Testis (tissue), 3 donors: ENCODE data around the gene CENPI. TPM values are rescaled to one million over a fixed set of nuclear protein-coding genes. Genes with fewer than 3 reads are reported as not detected.

Experiments used
- DNase-seq: peaks from one replicate; pipeline ENCODE4 v3.0.0-alpha.2; 2019
- H3K27ac ChIP-seq, 2 donors: fragments of 200-600 bp; sonication (generic); one replicate each; pipeline ENCODE4 v1.5.1; 2019
- H3K27me3 ChIP-seq: fragments of 200-600 bp; sonication (generic); one replicate; pipeline ENCODE4 v1.5.1; 2019
- H3K36me3 ChIP-seq: fragments of 200-600 bp; sonication (generic); one replicate; pipeline ENCODE4 v1.5.1; 2017; ENCODE audit warnings: low read depth; ENCODE audit errors: missing control alignments
- H3K4me1 ChIP-seq: fragments of 200-600 bp; sonication (generic); one replicate; pipeline ENCODE4 v1.5.1; 2019
- H3K4me3 ChIP-seq, 2 donors: fragments of 200-600 bp; sonication (generic); one replicate each; pipeline ENCODE4 v1.5.1; 2017 to 2019
- H3K9me3 ChIP-seq: fragments of 200-600 bp; sonication (generic); one replicate; pipeline ENCODE4 v1.5.1; 2017
- POLR2A ChIP-seq: fragments of 450-650 bp; IDR thresholded peaks from one replicate; pipeline ENCODE4 v1.6.1; 2017; ENCODE audit warnings: antibody characterized with exemption, mild to moderate bottlenecking, moderate library complexity
- WGBS, 2 donors: methylation state at CpG; one replicate each; pipeline ENCODE4 v1.1.5; 2018; 5-methylcytosine and 5-hydroxymethylcytosine counted together
- intact Hi-C: fragments of 100-400 bp; cut with DNase I; formaldehyde crosslinking; loops from one replicate; pipeline ENCODE4 v1.15.1; 2023; ENCODE audit warnings: low total_unique reads
- polyA plus RNA-seq: library from polyadenylated mRNA; stranded (reverse); fragments of 350-450 nt; fragmentation: Illumina TruSeq; extraction: RNeasy Lipid Tissue Mini Kit (QIAGEN cat#74804); gene quantifications from one replicate; pipeline ENCODE4 v1.2.3, GENCODE V29; 2014; ENCODE audit warnings: low read depth, low replicate concordance; ENCODE audit not compliant: insufficient read depth
- total RNA-seq, 2 donors: library from RNA; depleted of rRNA; stranded (reverse); fragments of >200 nt; gene quantifications; one replicate each; pipeline ENCODE4 v1.2.3, GENCODE V29; 2016
- TF ChIP-seq, protein P1 (sequence below), 3 experiments: fragments of 450-650 bp in 2 of 3; fragments of 200-600 bp in 1 of 3; sonication (generic) in 1 of 3; IDR thresholded peaks; one replicate each; pipeline ENCODE4 v1.5.1; 2016 to 2019; ENCODE audit warnings: antibody characterized with exemption in 3 of 3, mild to moderate bottlenecking in 2 of 3, moderate library complexity in 1 of 3

CENPI gene
- total and polyA plus RNA-seq, 3 donors from 2014 or later, result 0.69 to 3.1 (median 2.5) TPM

DNA sequence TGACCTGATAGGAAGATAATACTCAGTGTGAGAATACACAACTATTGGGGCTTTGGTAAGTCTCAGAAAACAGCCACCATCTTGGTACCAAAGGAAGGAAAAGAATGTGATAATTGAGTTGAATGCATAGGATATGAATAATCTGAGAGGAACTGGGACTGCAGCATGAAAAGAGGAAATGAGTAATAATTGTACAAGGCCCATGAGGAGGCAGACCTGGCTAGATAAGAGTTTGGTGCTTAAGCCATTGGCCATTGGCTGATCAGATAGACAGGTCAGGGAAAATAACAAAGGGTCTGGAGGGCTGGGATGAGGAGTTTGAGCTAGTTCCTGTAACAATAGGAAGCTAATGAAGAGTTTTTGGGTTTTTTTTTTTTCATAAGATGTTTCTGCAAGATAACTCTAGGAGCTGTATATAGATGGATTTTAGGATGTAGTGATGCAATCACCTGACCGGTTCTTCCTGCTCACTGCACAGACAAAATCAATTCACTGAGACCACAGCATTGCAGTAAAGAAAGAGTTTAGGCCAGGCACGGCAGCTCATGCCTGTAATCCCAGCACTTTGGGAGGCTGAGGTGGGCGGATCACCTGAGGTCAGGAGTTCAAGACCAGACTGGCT, 40.8 kb upstream of the CENPI start:
- Histone ChIP-seq H3K4me3 (no peak overlapping the region), H3K27ac (no peak overlapping the region), H3K9me3 (no peaks in the 10 kb centered on the region), H3K4me1 (no peaks in the 10 kb centered on the region), H3K36me3 (no peaks in the 10 kb centered on the region), H3K27me3 (no peaks in the 10 kb centered on the region)
- TF ChIP-seq, protein P1, sequence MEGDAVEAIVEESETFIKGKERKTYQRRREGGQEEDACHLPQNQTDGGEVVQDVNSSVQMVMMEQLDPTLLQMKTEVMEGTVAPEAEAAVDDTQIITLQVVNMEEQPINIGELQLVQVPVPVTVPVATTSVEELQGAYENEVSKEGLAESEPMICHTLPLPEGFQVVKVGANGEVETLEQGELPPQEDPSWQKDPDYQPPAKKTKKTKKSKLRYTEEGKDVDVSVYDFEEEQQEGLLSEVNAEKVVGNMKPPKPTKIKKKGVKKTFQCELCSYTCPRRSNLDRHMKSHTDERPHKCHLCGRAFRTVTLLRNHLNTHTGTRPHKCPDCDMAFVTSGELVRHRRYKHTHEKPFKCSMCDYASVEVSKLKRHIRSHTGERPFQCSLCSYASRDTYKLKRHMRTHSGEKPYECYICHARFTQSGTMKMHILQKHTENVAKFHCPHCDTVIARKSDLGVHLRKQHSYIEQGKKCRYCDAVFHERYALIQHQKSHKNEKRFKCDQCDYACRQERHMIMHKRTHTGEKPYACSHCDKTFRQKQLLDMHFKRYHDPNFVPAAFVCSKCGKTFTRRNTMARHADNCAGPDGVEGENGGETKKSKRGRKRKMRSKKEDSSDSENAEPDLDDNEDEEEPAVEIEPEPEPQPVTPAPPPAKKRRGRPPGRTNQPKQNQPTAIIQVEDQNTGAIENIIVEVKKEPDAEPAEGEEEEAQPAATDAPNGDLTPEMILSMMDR (IDR thresholded peaks at IDR 0.05), result no peak
- TF ChIP-seq POLR2A, result no peak
- intact Hi-C loops, result no loop called here
- 77% methylated on average over 3 of the region's 3 CpGs for WGBS, 2 donors
- DNase-seq, result no peak

DNA sequence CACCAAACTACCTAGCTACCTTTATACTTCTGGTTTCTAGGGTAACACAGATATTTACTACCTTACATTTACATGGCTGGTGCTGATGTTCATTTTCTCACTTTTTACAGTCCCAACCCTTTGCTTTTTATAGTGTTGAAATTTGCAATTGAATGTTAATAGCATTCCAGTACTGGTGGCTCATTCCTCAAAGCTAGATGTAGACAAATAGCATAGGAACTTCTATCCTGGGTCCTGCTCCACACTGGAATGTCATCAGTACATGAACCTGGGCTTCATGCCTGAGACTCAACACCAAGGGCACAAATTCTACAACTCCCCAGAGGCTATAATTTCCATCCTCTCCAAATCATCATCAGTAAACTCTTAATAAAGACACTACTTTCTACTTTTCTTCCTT, 35.8 kb upstream of the CENPI start:
- Histone ChIP-seq H3K4me3 (no peak overlapping the region), H3K27ac (no peak overlapping the region), H3K27me3 (no peaks in the 10 kb centered on the region), H3K4me1 (no peaks in the 10 kb centered on the region), H3K9me3 (no peaks in the 10 kb centered on the region), H3K36me3 (no peaks in the 10 kb centered on the region)
- TF ChIP-seq, protein P1 (IDR thresholded peaks at IDR 0.05), result no peak
- no peak for TF ChIP-seq POLR2A
- intact Hi-C loops, result no loop called here
- DNase-seq, result no peak

- intact Hi-C loops, result no loop called here
- Histone ChIP-seq H3K4me1 (no peaks in the 10 kb centered on the region), H3K36me3 (no peaks in the 10 kb centered on the region), H3K4me3 (no peak overlapping the region), H3K27me3 (no peaks in the 10 kb centered on the region), H3K27ac (no peak overlapping the region), H3K9me3 (no peaks in the 10 kb centered on the region)
- TF ChIP-seq, protein P1 (IDR thresholded peaks at IDR 0.05), result no peak
- no peak for TF ChIP-seq POLR2A
- 55 to 60% methylated on average over 3 of the region's 3 CpGs for WGBS, 2 donors
- DNase-seq, result no peak
Observed at GRCh38 chrX:101071582-101071981, 26.4 kb upstream of the CENPI start.

DNA sequence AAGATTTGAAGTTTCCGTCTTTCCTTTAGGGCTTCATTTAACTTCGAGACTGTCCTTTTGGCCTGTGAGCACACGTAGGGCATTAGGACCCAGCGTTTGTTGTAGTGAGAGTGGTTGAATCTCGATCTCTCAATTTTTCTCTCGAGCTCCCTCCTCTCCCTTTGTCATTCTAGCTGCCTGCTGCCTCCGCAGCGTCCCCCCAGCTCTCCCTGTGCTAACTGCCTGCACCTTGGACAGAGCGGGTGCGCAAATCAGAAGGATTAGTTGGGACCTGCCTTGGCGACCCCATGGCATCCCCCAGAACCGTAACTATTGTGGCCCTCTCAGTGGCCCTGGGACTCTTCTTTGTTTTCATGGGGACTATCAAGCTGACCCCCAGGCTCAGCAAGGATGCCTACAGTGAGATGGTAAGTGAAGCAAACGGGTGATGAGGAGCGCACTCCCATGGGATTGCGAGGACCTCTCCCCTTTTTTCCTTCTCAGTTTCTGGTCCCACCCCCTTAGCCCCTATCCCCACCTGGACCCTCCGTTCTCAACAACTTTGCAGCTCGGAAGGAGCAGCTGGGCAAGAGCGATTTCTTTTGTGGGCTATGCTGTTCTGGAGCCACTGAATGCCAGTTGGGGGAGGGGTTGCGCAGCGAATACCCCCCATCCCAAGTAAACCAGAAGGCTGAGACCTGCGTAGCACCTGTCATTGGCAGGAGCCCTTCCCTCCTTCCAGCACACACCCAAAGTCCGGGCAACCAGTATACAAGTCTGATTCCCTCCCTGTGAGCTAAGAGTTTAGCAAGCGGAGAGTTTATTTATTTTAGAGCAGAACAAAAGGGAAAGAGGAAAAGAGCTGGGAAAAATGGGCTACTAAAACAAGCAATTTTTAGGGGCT, 19.0 kb upstream of the CENPI start, which contains the start of gene TMEM35A:
Gene TMEM35A (plus strand): TSS at position 164 of the 883 bp plus-strand sequence. CDS start 124 bp downstream, at position 288.
- Histone ChIP-seq H3K27ac (no peak within 1 kb of the TSS), H3K36me3 (no peaks in the 10 kb centered on the region), H3K4me3 (peak within 1 kb of the TSS; percentile 26 to 41), H3K4me1 (no peaks in the 10 kb centered on the region), H3K9me3 (no peaks in the 10 kb centered on the region), H3K27me3 (no peaks in the 10 kb centered on the region)
- 0 to 2% methylated on average over 12 to 23 of the region's 23 CpGs for WGBS, 2 donors
- intact Hi-C loops, result no loop called here
- no peak for TF ChIP-seq POLR2A
- TF ChIP-seq, protein P1 (IDR thresholded peaks at IDR 0.05), result no peak
- no peak for DNase-seq
